Measurements from ENCODE around the gene TMEM254. TPM values are rescaled to one million over a fixed set of nuclear protein-coding genes. Genes with fewer than 3 reads are reported as not detected.

Gene TMEM254
- total and polyA plus RNA-seq, 2 donors (not counting 1 experiment from before 2014, with no cell fraction given) = 10.4 to 30.9 TPM

GRCh38 chr10:80139265-80139664, 60.8 kb downstream of the TMEM254 start:
- TF ChIP-seq CTCF (conservative IDR thresholded peaks at IDR 0.05 in 1 of 2, IDR thresholded peaks at IDR 0.05 in 1 of 2; ENCODE audit: low read depth in 1 of 2, low read length in 2 of 2) (no peak), EZH2 (IDR thresholded peaks at IDR 0.05; ENCODE audit: low read length, missing control alignments) (no peak)
- Histone ChIP-seq H3K27ac (ENCODE audit: insufficient read depth, low read length) (no peak overlapping the region), H3K27me3 (ENCODE audit: control insufficient read depth, insufficient read depth, low read length) (no peaks in the 10 kb centered on the region), H3K9me3 (ENCODE audit: control insufficient read depth, insufficient read depth, low read depth, low read length) (no peaks in the 10 kb centered on the region), H3K4me1 (ENCODE audit: control insufficient read depth, extremely low read depth, insufficient read depth, low read length) (peaks cover 24% of the 10 kb centered on the region), H3K4me3 (replicated peaks in 1 of 4; ENCODE audit: control extremely low read depth in 1 of 4, insufficient read depth in 1 of 4, low read depth in 3 of 4, low read length in 4 of 4) (no peak overlapping the region), H4K20me1 (ENCODE audit: control insufficient read depth, extremely low read depth, insufficient read depth, low read length) (no peaks in the 10 kb centered on the region), H3K9ac (ENCODE audit: insufficient read depth, low read length) (no peak overlapping the region), H3K36me3 (ENCODE audit: control insufficient read depth, insufficient read depth, low read length) (peaks cover 2% of the 10 kb centered on the region), H3K79me2 (ENCODE audit: control insufficient read depth, insufficient read depth, low read length) (peaks cover 7% of the 10 kb centered on the region), H2AFZ (ENCODE audit: low read length) (no peak overlapping the region), H3K4me2 (ENCODE audit: extremely low read depth, insufficient read depth, low read length) (no peak overlapping the region)
- DNase-seq (ENCODE audit: low read depth in 2 of 2) = no peak

- Histone ChIP-seq H3K27ac (ENCODE audit: insufficient read depth, low read length) (no peak overlapping the region), H3K4me1 (ENCODE audit: control insufficient read depth, extremely low read depth, insufficient read depth, low read length) (peaks cover 21% of the 10 kb centered on the region), H3K9me3 (ENCODE audit: control insufficient read depth, insufficient read depth, low read depth, low read length) (no peaks in the 10 kb centered on the region), H3K79me2 (ENCODE audit: control insufficient read depth, insufficient read depth, low read length) (peaks cover 2% of the 10 kb centered on the region), H3K36me3 (ENCODE audit: control insufficient read depth, insufficient read depth, low read length) (peaks cover 2% of the 10 kb centered on the region), H2AFZ (ENCODE audit: low read length) (no peak overlapping the region), H3K9ac (ENCODE audit: insufficient read depth, low read length) (no peak overlapping the region), H3K4me2 (ENCODE audit: extremely low read depth, insufficient read depth, low read length) (no peak overlapping the region), H4K20me1 (ENCODE audit: control insufficient read depth, extremely low read depth, insufficient read depth, low read length) (no peaks in the 10 kb centered on the region), H3K4me3 (replicated peaks in 1 of 4; ENCODE audit: control extremely low read depth in 1 of 4, insufficient read depth in 1 of 4, low read depth in 3 of 4, low read length in 4 of 4) (no peak overlapping the region), H3K27me3 (ENCODE audit: control insufficient read depth, insufficient read depth, low read length) (no peaks in the 10 kb centered on the region)
- no peak for TF ChIP-seq EZH2 (IDR thresholded peaks at IDR 0.05; ENCODE audit: low read length, missing control alignments)
- no peak for TF ChIP-seq CTCF (conservative IDR thresholded peaks at IDR 0.05 in 1 of 2, IDR thresholded peaks at IDR 0.05 in 1 of 2; ENCODE audit: low read depth in 1 of 2, low read length in 2 of 2)
- no peak for DNase-seq (ENCODE audit: low read depth in 2 of 2)
Measured at GRCh38 chr10:80140251-80140650, 61.8 kb downstream of the TMEM254 start.

GRCh38 chr10:80141696-80142460, 63.4 kb downstream of the TMEM254 start:
- no peak overlapping the region for H3K4me3 ChIP-seq (replicated peaks in 1 of 4; ENCODE audit: control extremely low read depth in 1 of 4, insufficient read depth in 1 of 4, low read depth in 3 of 4, low read length in 4 of 4)
- H3K9ac ChIP-seq (ENCODE audit: insufficient read depth, low read length) = no peak overlapping the region
- peaks cover 2% of the 10 kb centered on the region for H3K36me3 ChIP-seq (ENCODE audit: control insufficient read depth, insufficient read depth, low read length)
- no peaks in the 10 kb centered on the region for H3K9me3 ChIP-seq (ENCODE audit: control insufficient read depth, insufficient read depth, low read depth, low read length)
- H3K27ac ChIP-seq (ENCODE audit: insufficient read depth, low read length) = no peak overlapping the region
- peaks cover 20% of the 10 kb centered on the region for H3K4me1 ChIP-seq (ENCODE audit: control insufficient read depth, extremely low read depth, insufficient read depth, low read length)
- TF ChIP-seq CTCF (conservative IDR thresholded peaks at IDR 0.05 in 1 of 2, IDR thresholded peaks at IDR 0.05 in 1 of 2; ENCODE audit: low read depth in 1 of 2, low read length in 2 of 2) = no peak
- TF ChIP-seq EZH2 (IDR thresholded peaks at IDR 0.05; ENCODE audit: low read length, missing control alignments) = no peak
- no peak for DNase-seq (ENCODE audit: low read depth in 2 of 2)
- H2AFZ ChIP-seq (ENCODE audit: low read length) = no peak overlapping the region
- no peaks in the 10 kb centered on the region for H4K20me1 ChIP-seq (ENCODE audit: control insufficient read depth, extremely low read depth, insufficient read depth, low read length)
- H3K27me3 ChIP-seq (ENCODE audit: control insufficient read depth, insufficient read depth, low read length) = no peaks in the 10 kb centered on the region
- H3K79me2 ChIP-seq (ENCODE audit: control insufficient read depth, insufficient read depth, low read length) = peaks cover 2% of the 10 kb centered on the region
- H3K4me2 ChIP-seq (ENCODE audit: extremely low read depth, insufficient read depth, low read length) = no peak overlapping the region

Other genes starting within 250 kb of the TMEM254 start
- gene SFTPD, start 129.6 kb upstream of the TMEM254 start, total RNA-seq = not detected in 2 replicates
- not detected in 2 replicates for gene SFTPD, start 129.6 kb upstream of the TMEM254 start, polyA plus RNA-seq
- 15.7 and 16.7 TPM in 2 replicates for gene PLAC9, start 54.1 kb downstream of the TMEM254 start, total RNA-seq
- 17.4 and 40.4 TPM in 2 replicates for gene PLAC9, start 54.1 kb downstream of the TMEM254 start, polyA plus RNA-seq
- 83.7 and 124 TPM in 2 replicates for gene ANXA11, start 126.9 kb downstream of the TMEM254 start, total RNA-seq
- 206 and 308 TPM in 2 replicates for gene ANXA11, start 126.9 kb downstream of the TMEM254 start, polyA plus RNA-seq
- not detected in 2 replicates for gene MAT1A, start 211.0 kb downstream of the TMEM254 start, total RNA-seq
- not detected in 2 replicates for gene MAT1A, start 211.0 kb downstream of the TMEM254 start, polyA plus RNA-seq